ENCODE results near the gene RELL2.

Gene RELL2

GRCh38 chr5:141618804-141619554 lies 17.8 kb upstream of the RELL2 start, which contains the start of gene DIAPH1:
TSS of gene DIAPH1 (minus strand) at chr5:141619000. CDS start at chr5:141618914, 86 bp downstream.
- DNase-seq (ENCODE audit: low read depth in 3 of 3), result peak; percentile 98 to 99 (median 99)

- DNase-seq (ENCODE audit: low read depth in 3 of 3), result no peak
Observed at GRCh38 chr5:141623186-141623585, 13.6 kb upstream of the RELL2 start.

GRCh38 chr5:141623611-141624010 lies 13.2 kb upstream of the RELL2 start:
- no peak for DNase-seq (ENCODE audit: low read depth in 3 of 3)

- no peak for DNase-seq (ENCODE audit: low read depth in 3 of 3)
Observed at GRCh38 chr5:141628175-141628788, 8.5 kb upstream of the RELL2 start.

- no peak for DNase-seq (ENCODE audit: low read depth in 3 of 3)
Observed at GRCh38 chr5:141630570-141631140, 6.1 kb upstream of the RELL2 start.

- no peak for DNase-seq (ENCODE audit: low read depth in 3 of 3)
Observed at GRCh38 chr5:141632650-141633049, 4.1 kb upstream of the RELL2 start.

GRCh38 chr5:141633871-141634561 lies 2.8 kb upstream of the RELL2 start:
- DNase-seq (ENCODE audit: low read depth in 3 of 3), result no peak

- DNase-seq (ENCODE audit: low read depth in 3 of 3), result no peak
Observed at GRCh38 chr5:141634720-141635119, 2.1 kb upstream of the RELL2 start.

GRCh38 chr5:141635646-141636045 lies 1.2 kb upstream of the RELL2 start:
- no peak for DNase-seq (ENCODE audit: low read depth in 3 of 3)

- no peak for DNase-seq (ENCODE audit: low read depth in 3 of 3)
Observed at GRCh38 chr5:141636106-141636412, 738 bp upstream of the RELL2 start.

GRCh38 chr5:141637123-141637766 lies 448 bp downstream of the RELL2 start:
- DNase-seq (ENCODE audit: low read depth in 3 of 3), result peak; percentile 14 to 43 (median 35)

GRCh38 chr5:141637767-141638419 lies 1.1 kb downstream of the RELL2 start:
- peak; percentile 19 to 40 (median 29) for DNase-seq (ENCODE audit: low read depth in 3 of 3)

- DNase-seq (ENCODE audit: low read depth in 3 of 3), result no peak
Observed at GRCh38 chr5:141638771-141639170, 2.0 kb downstream of the RELL2 start.

GRCh38 chr5:141639357-141640050 lies 2.7 kb downstream of the RELL2 start:
- DNase-seq (ENCODE audit: low read depth in 3 of 3), result no peak

- DNase-seq (ENCODE audit: low read depth in 3 of 3), result no peak
Observed at GRCh38 chr5:141640051-141640415, 3.2 kb downstream of the RELL2 start.

- no peak for DNase-seq (ENCODE audit: low read depth in 3 of 3)
Observed at GRCh38 chr5:141640698-141641097, 3.9 kb downstream of the RELL2 start.

GRCh38 chr5:141641634-141642267 lies 5.0 kb downstream of the RELL2 start:
- DNase-seq (ENCODE audit: low read depth in 3 of 3), result no peak

- no peak for DNase-seq (ENCODE audit: low read depth in 3 of 3)
Observed at GRCh38 chr5:141646026-141646425, 9.2 kb downstream of the RELL2 start.

- no peak for DNase-seq (ENCODE audit: low read depth in 3 of 3)
Observed at GRCh38 chr5:141647242-141647641, 10.4 kb downstream of the RELL2 start.

GRCh38 chr5:141647851-141648250 lies 11.1 kb downstream of the RELL2 start:
- DNase-seq (ENCODE audit: low read depth in 3 of 3), result no peak
